Hypothalamus (tissue), 51 donors: ENCODE results near the gene SOX12.
"Not testable (repeated sequence)": the region's sequence is repeated elsewhere in the genome, so short reads cannot be mapped to it uniquely, and the experiment has no call there.

ENCODE experiments used
- DNase-seq, 51 donors: peaks; one replicate each; lab custom pipeline; 2025; lab: John Stamatoyannopoulos, UW

Gene SOX12

DNA sequence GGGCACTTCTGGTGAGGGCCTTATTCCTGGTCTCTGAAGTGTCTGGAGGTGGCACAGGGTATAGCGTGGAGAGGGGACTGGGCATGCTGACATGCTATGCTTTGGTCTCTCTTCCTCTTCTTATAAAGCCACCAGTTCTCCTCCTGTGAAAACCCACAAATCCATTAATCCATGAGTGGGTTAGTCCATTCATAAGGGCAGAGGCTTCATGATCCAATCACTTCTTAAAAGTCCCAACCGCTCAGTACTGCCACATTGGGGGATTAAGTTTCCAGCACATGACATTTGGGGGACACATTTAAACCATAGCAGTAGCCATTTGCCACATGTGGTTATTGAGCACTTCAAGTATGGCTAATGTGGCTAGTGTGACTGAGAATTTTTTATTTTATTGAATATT lies 51.4 kb downstream of the SOX12 start:
- no peak for DNase-seq

DNA sequence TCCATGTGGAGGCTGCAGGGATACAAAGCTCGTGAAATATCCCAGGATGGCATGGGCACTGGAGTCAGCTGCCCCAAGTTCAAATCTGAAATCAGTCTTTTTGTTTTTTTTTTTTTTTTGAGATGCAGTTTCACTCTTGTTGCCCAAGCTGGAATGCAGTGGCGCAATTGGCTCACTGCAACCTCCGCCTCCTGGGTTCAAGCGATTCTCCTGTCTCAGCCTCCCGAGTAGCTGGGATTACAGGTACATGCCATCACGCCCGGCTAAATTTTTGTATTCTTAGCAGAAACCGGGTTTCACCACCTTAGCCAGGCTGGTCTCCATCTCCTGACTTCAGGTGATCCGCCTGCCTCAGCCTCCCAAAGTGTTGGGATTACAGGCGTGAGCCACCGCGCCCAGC lies 52.2 kb downstream of the SOX12 start:
- not testable (repeated sequence) for DNase-seq

GRCh38 chr20:378961-379336 lies 53.6 kb downstream of the SOX12 start:
- DNase-seq, result no peak
